ES-I3 (cell line): ENCODE results near the gene STC2.

Source experiments
- H3K36me3 ChIP-seq: 2 replicates; pipeline ENCODE4 v1.6.1; 2013; ENCODE audit warnings: mild to moderate bottlenecking, low read length, control low read depth, moderate library complexity; ENCODE audit not compliant: insufficient read depth
- H3K4me1 ChIP-seq: 2 replicates; pipeline ENCODE4 v1.6.1; 2013; ENCODE audit warnings: mild to moderate bottlenecking, control low read depth, low read length; ENCODE audit not compliant: insufficient read depth
- H3K9ac ChIP-seq: 2 replicates; pipeline ENCODE4 v1.6.1; 2013; ENCODE audit warnings: low read depth, mild to moderate bottlenecking, low read length, moderate library complexity
- H3K9me3 ChIP-seq: 2 replicates; pipeline ENCODE4 v1.6.1; 2013; ENCODE audit warnings: mild to moderate bottlenecking, low read length, moderate library complexity; ENCODE audit not compliant: control insufficient read depth, insufficient read depth

Gene STC2

GRCh38 chr5:173311818-173312585 lies 16.2 kb downstream of the STC2 start:
- no peaks in the 10 kb centered on the region for H3K9me3 ChIP-seq
- no peaks in the 10 kb centered on the region for H3K36me3 ChIP-seq
- H3K4me1 ChIP-seq, result peaks cover 18% of the 10 kb centered on the region
- H3K9ac ChIP-seq, result no peak overlapping the region

GRCh38 chr5:173310861-173311785 lies 17.1 kb downstream of the STC2 start:
- Histone ChIP-seq H3K9ac (no peak overlapping the region), H3K36me3 (no peaks in the 10 kb centered on the region), H3K4me1 (peaks cover 12% of the 10 kb centered on the region), H3K9me3 (no peaks in the 10 kb centered on the region)

GRCh38 chr5:173310218-173310769 lies 17.9 kb downstream of the STC2 start:
- H3K4me1 ChIP-seq, result peaks cover 9% of the 10 kb centered on the region
- H3K9ac ChIP-seq, result no peak overlapping the region
- H3K36me3 ChIP-seq, result no peaks in the 10 kb centered on the region
- H3K9me3 ChIP-seq, result no peaks in the 10 kb centered on the region

GRCh38 chr5:173309731-173310130 lies 18.5 kb downstream of the STC2 start:
- Histone ChIP-seq H3K36me3 (no peaks in the 10 kb centered on the region), H3K9me3 (no peaks in the 10 kb centered on the region), H3K9ac (no peak overlapping the region), H3K4me1 (peaks cover 12% of the 10 kb centered on the region)

GRCh38 chr5:173308226-173308625 lies 20.0 kb downstream of the STC2 start:
- H3K4me1 ChIP-seq, result peaks cover 24% of the 10 kb centered on the region
- no peaks in the 10 kb centered on the region for H3K36me3 ChIP-seq
- no peaks in the 10 kb centered on the region for H3K9me3 ChIP-seq
- H3K9ac ChIP-seq, result no peak overlapping the region

- peaks cover 24% of the 10 kb centered on the region for H3K4me1 ChIP-seq
- no peaks in the 10 kb centered on the region for H3K36me3 ChIP-seq
- no peaks in the 10 kb centered on the region for H3K9me3 ChIP-seq
- H3K9ac ChIP-seq, result no peak overlapping the region
Measured at GRCh38 chr5:173307695-173308094, 20.5 kb downstream of the STC2 start.

GRCh38 chr5:173306695-173307094 lies 21.5 kb downstream of the STC2 start:
- Histone ChIP-seq H3K9ac (no peak overlapping the region), H3K9me3 (no peaks in the 10 kb centered on the region), H3K36me3 (no peaks in the 10 kb centered on the region), H3K4me1 (peaks cover 32% of the 10 kb centered on the region)

- Histone ChIP-seq H3K4me1 (peaks cover 33% of the 10 kb centered on the region), H3K9me3 (no peaks in the 10 kb centered on the region), H3K9ac (no peak overlapping the region), H3K36me3 (no peaks in the 10 kb centered on the region)
Measured at GRCh38 chr5:173304591-173304988, 23.6 kb downstream of the STC2 start.

- Histone ChIP-seq H3K36me3 (no peaks in the 10 kb centered on the region), H3K9ac (no peak overlapping the region), H3K9me3 (no peaks in the 10 kb centered on the region), H3K4me1 (peaks cover 33% of the 10 kb centered on the region)
Measured at GRCh38 chr5:173303878-173304590, 24.2 kb downstream of the STC2 start.

- Histone ChIP-seq H3K4me1 (peaks cover 41% of the 10 kb centered on the region), H3K36me3 (no peaks in the 10 kb centered on the region), H3K9me3 (no peaks in the 10 kb centered on the region), H3K9ac (no peak overlapping the region; the same call in 1 of the 2 replicates)
Measured at GRCh38 chr5:173302546-173303155, 25.6 kb downstream of the STC2 start.

GRCh38 chr5:173301695-173302545 lies 26.3 kb downstream of the STC2 start:
- no peaks in the 10 kb centered on the region for H3K9me3 ChIP-seq
- peaks cover 41% of the 10 kb centered on the region for H3K4me1 ChIP-seq
- H3K36me3 ChIP-seq, result no peaks in the 10 kb centered on the region
- H3K9ac ChIP-seq, result peak overlapping the region; percentile 2; the same call in 1 of the 2 replicates

GRCh38 chr5:173300389-173301047 lies 27.7 kb downstream of the STC2 start:
- H3K4me1 ChIP-seq, result peaks cover 41% of the 10 kb centered on the region
- H3K9me3 ChIP-seq, result no peaks in the 10 kb centered on the region
- H3K36me3 ChIP-seq, result no peaks in the 10 kb centered on the region
- H3K9ac ChIP-seq, result no peak overlapping the region

- Histone ChIP-seq H3K9me3 (no peaks in the 10 kb centered on the region), H3K4me1 (peaks cover 38% of the 10 kb centered on the region), H3K9ac (no peak overlapping the region), H3K36me3 (no peaks in the 10 kb centered on the region)
Measured at GRCh38 chr5:173299820-173300219, 28.4 kb downstream of the STC2 start.
